GM13976 (cell line): ENCODE data around the gene EXOC7.

Experiments used
- DNase-seq: peaks from one replicate; pipeline ENCODE4 v3.0.0; 2012; ENCODE audit warnings: low spot score
- CTCF ChIP-seq: IDR thresholded peaks from 2 replicates; pipeline ENCODE4 v1.5.1; 2012; ENCODE audit warnings: borderline replicate concordance, mild to moderate bottlenecking; ENCODE audit not compliant: insufficient read depth; ENCODE audit errors: extremely low read depth, missing control alignments, control extremely low read depth
- in situ Hi-C: fragments of 300-500 bp; cut with MboI; formaldehyde crosslinking; loops from one replicate; pipeline ENCODE4 v1.12.0; 2022; ENCODE audit warnings: low sequenced_read_pairs, mixed read lengths, inconsistent platforms; ENCODE audit not compliant: unreplicated experiment

EXOC7 gene

GRCh38 chr17:76077584-76078110 lies 25.9 kb downstream of the EXOC7 start:
- peak; percentile 32 for DNase-seq
- in situ Hi-C loops = no loop called here
- TF ChIP-seq CTCF = no peak

GRCh38 chr17:76076765-76077583 lies 26.6 kb downstream of the EXOC7 start:
- in situ Hi-C loops = no loop called here
- peak; percentile 49 for DNase-seq
- no peak for TF ChIP-seq CTCF

GRCh38 chr17:76076146-76076764 lies 27.3 kb downstream of the EXOC7 start:
- in situ Hi-C loops = no loop called here
- peak; percentile 38 for DNase-seq
- no peak for TF ChIP-seq CTCF

- DNase-seq = peak; percentile 43
- no peak for TF ChIP-seq CTCF
- in situ Hi-C loops = no loop called here
Measured at GRCh38 chr17:76075364-76076145, 28.0 kb downstream of the EXOC7 start.

- DNase-seq = peak; percentile 36
- in situ Hi-C loops = no loop called here
- no peak for TF ChIP-seq CTCF
Measured at GRCh38 chr17:76074390-76075363, 28.9 kb downstream of the EXOC7 start, which contains the start of gene GALR2. GALR2 (plus strand) TSS chr17:76074781; CDS start chr17:76074884, 103 bp downstream.
